Suprapubic skin (tissue), 3 donors: ENCODE measurements around the gene CLEC4M.

ENCODE experiments used
- CTCF ChIP-seq, 2 donors: fragments of 200-600 bp in 1 of 2; fragments of 450-650 bp in 1 of 2; sonication (generic) in 1 of 2; IDR thresholded peaks; one replicate each; pipeline ENCODE4 v1.5.1; 2016 to 2019; ENCODE audit warnings: antibody characterized with exemption in 2 of 2, mild to moderate bottlenecking in 1 of 2, moderate library complexity in 1 of 2
- POLR2AphosphoS5 ChIP-seq, 3 donors: sonication (generic); formaldehyde crosslinking; IDR thresholded peaks; one replicate each; pipeline ENCODE4 v1.6.1; 2017; ENCODE audit warnings: antibody characterized with exemption in 3 of 3

GRCh38 chr19:7806876-7807275 lies 43.8 kb downstream of the CLEC4M start:
- TF ChIP-seq CTCF (IDR thresholded peaks at IDR 0.05): no peak
- no peak for TF ChIP-seq POLR2AphosphoS5 (IDR thresholded peaks at IDR 0.05)
